HepG2 (cell line): ENCODE data around the gene RPL19. TPM values are rescaled to one million over a fixed set of nuclear protein-coding genes. Genes with fewer than 3 reads are reported as not detected.

Source experiments
- ARNT ChIP-seq: fragments of 450-650 bp; IDR thresholded peaks from 2 replicates; pipeline ENCODE4 v1.6.1; 2017
- BCL6 ChIP-seq: IDR thresholded peaks from 2 replicates; pipeline ENCODE4 v1.6.1; 2016; ENCODE audit warnings: missing genetic modification reagents, missing compliant biosample characterization
- BHLHE40 ChIP-seq: IDR thresholded peaks from 2 replicates; pipeline ENCODE4 v1.6.1; 2011; ENCODE audit warnings: low read length, improper control_type of control experiment
- DPF2 ChIP-seq: sonication (generic); formaldehyde crosslinking; IDR thresholded peaks from 2 replicates; pipeline ENCODE4 v1.4.0; 2020; ENCODE audit warnings: mild to moderate bottlenecking, low read depth, missing genetic modification reagents, borderline replicate concordance
- PCBP1 ChIP-seq: fragments of 200-400 bp; formaldehyde crosslinking; IDR thresholded peaks from 2 replicates; pipeline ENCODE4 v1.6.1; 2017; ENCODE audit warnings: mild to moderate bottlenecking, low read depth, low read length, borderline replicate concordance
- POLR2AphosphoS2 ChIP-seq: IDR thresholded peaks from 2 replicates; pipeline ENCODE4 v1.6.1; 2011; ENCODE audit warnings: low read depth, low read length, improper control_type of control experiment
- ZFP91 ChIP-seq: sonication (generic); formaldehyde crosslinking; IDR thresholded peaks from 2 replicates; pipeline ENCODE4 v1.9.0; 2022; ENCODE audit warnings: missing genetic modification reagents, mild to moderate bottlenecking, borderline replicate concordance
- ZMYM2 ChIP-seq: sonication (generic); formaldehyde crosslinking; IDR thresholded peaks from 2 replicates; pipeline ENCODE4 v1.8.0; 2022; ENCODE audit warnings: mild to moderate bottlenecking, missing genetic modification reagents
- ZNF251 ChIP-seq: sonication (generic); formaldehyde crosslinking; IDR thresholded peaks from 2 replicates; pipeline ENCODE4 v1.9.0; 2021; ENCODE audit warnings: mild to moderate bottlenecking, missing genetic modification reagents
- ZNF264 ChIP-seq: sonication (generic); formaldehyde crosslinking; IDR thresholded peaks from 2 replicates; pipeline ENCODE4 v1.4.0; 2020; ENCODE audit warnings: missing genetic modification reagents
- ZNF451 ChIP-seq: sonication (generic); formaldehyde crosslinking; IDR thresholded peaks from 2 replicates; pipeline ENCODE4 v1.5.0; 2020; ENCODE audit warnings: mild to moderate bottlenecking, missing genetic modification reagents
- ZNF557 ChIP-seq: sonication (generic); formaldehyde crosslinking; IDR thresholded peaks from 2 replicates; pipeline ENCODE4 v1.4.0; 2020; ENCODE audit warnings: missing genetic modification reagents
- ZNF7 ChIP-seq: IDR thresholded peaks from 2 replicates; pipeline ENCODE4 v1.6.1; 2016; ENCODE audit warnings: missing biosample characterization, missing genetic modification reagents
- ZNF746 ChIP-seq: sonication (generic); formaldehyde crosslinking; IDR thresholded peaks from 2 replicates; pipeline ENCODE4 v1.8.0; 2022; ENCODE audit warnings: mild to moderate bottlenecking, missing genetic modification reagents
- ZNF768 ChIP-seq: sonication (generic); formaldehyde crosslinking; IDR thresholded peaks from 2 replicates; pipeline ENCODE4 v1.4.0; 2020; ENCODE audit warnings: missing genetic modification reagents
- polyA plus RNA-seq, 8 experiments: library from polyadenylated mRNA; depleted of rRNA in 3 of 8; stranded (reverse) in 7 of 8; unstranded in 1 of 8; fragments of >200 nt; fragmentation: Illumina TruSeq in 4 of 8; extraction: Trizol in 4 of 8; gene quantifications; 2 replicates each; pipeline versions ENCODE4 v1.2.1 to v1.2.3, GENCODE V29; 2011 to 2016; ENCODE audit warnings: low read depth in 4 of 8, missing spikeins in 1 of 8, mixed read lengths in 1 of 8; ENCODE audit not compliant: insufficient read depth in 1 of 8
- total RNA-seq, 5 experiments: library from RNA; depleted of rRNA; stranded (reverse); fragments of >200 nt; fragmentation: Illumina TruSeq; extraction: Trizol; gene quantifications; 2 replicates each; pipeline ENCODE4 v1.2.3, GENCODE V29; 2016; ENCODE audit warnings: low read depth in 1 of 5
- TF ChIP-seq, protein P1 (sequence below): sonication (generic); formaldehyde crosslinking; IDR thresholded peaks from 2 replicates; pipeline ENCODE4 v1.5.1; 2020; ENCODE audit warnings: mild to moderate bottlenecking, missing genetic modification reagents, moderate library complexity
- TF ChIP-seq, protein P2 (sequence below): IDR thresholded peaks from 2 replicates; pipeline ENCODE4 v1.6.1; 2016; ENCODE audit warnings: mild to moderate bottlenecking, missing biosample characterization, missing genetic modification reagents
- TF ChIP-seq, protein P3 (sequence below): sonication (generic); formaldehyde crosslinking; IDR thresholded peaks from 2 replicates; pipeline ENCODE4 v1.4.0; 2020; ENCODE audit warnings: low read depth, mild to moderate bottlenecking, missing genetic modification reagents
- TF ChIP-seq, protein P4 (sequence below): sonication (generic); formaldehyde crosslinking; IDR thresholded peaks from 2 replicates; pipeline ENCODE4 v1.8.0; 2022; ENCODE audit warnings: mild to moderate bottlenecking, missing genetic modification reagents, borderline replicate concordance
- TF ChIP-seq, protein P5 (sequence below): sonication (generic); formaldehyde crosslinking; IDR thresholded peaks from 2 replicates; pipeline ENCODE4 v1.9.0; 2022; ENCODE audit warnings: low read depth, missing genetic modification reagents
- TF ChIP-seq, protein P6 (sequence below): sonication (generic); formaldehyde crosslinking; IDR thresholded peaks from 2 replicates; pipeline ENCODE4 v1.4.0; 2020; ENCODE audit warnings: missing genetic modification reagents, borderline replicate concordance

The RPL19 gene
- total and polyA plus RNA-seq, 2 of the 13 experiments (the other 11 are each of a cell fraction or from before 2014, with no cell fraction given): 2,522 to 2,768 TPM

- TF ChIP-seq, protein P1, sequence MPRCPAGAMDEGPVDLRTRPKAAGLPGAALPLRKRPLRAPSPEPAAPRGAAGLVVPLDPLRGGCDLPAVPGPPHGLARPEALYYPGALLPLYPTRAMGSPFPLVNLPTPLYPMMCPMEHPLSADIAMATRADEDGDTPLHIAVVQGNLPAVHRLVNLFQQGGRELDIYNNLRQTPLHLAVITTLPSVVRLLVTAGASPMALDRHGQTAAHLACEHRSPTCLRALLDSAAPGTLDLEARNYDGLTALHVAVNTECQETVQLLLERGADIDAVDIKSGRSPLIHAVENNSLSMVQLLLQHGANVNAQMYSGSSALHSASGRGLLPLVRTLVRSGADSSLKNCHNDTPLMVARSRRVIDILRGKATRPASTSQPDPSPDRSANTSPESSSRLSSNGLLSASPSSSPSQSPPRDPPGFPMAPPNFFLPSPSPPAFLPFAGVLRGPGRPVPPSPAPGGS (CRISPR knock-in tag): no peak
- TF ChIP-seq, protein P2, sequence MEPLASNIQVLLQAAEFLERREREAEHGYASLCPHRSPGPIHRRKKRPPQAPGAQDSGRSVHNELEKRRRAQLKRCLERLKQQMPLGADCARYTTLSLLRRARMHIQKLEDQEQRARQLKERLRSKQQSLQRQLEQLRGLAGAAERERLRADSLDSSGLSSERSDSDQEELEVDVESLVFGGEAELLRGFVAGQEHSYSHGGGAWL (CRISPR knock-in tag): no peak
- TF ChIP-seq, protein P3, sequence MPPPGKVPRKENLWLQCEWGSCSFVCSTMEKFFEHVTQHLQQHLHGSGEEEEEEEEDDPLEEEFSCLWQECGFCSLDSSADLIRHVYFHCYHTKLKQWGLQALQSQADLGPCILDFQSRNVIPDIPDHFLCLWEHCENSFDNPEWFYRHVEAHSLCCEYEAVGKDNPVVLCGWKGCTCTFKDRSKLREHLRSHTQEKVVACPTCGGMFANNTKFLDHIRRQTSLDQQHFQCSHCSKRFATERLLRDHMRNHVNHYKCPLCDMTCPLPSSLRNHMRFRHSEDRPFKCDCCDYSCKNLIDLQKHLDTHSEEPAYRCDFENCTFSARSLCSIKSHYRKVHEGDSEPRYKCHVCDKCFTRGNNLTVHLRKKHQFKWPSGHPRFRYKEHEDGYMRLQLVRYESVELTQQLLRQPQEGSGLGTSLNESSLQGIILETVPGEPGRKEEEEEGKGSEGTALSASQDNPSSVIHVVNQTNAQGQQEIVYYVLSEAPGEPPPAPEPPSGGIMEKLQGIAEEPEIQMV: peak; percentile 19; the same call in 1 of the 2 replicates
- TF ChIP-seq PCBP1: no peak
- TF ChIP-seq, protein P4, sequence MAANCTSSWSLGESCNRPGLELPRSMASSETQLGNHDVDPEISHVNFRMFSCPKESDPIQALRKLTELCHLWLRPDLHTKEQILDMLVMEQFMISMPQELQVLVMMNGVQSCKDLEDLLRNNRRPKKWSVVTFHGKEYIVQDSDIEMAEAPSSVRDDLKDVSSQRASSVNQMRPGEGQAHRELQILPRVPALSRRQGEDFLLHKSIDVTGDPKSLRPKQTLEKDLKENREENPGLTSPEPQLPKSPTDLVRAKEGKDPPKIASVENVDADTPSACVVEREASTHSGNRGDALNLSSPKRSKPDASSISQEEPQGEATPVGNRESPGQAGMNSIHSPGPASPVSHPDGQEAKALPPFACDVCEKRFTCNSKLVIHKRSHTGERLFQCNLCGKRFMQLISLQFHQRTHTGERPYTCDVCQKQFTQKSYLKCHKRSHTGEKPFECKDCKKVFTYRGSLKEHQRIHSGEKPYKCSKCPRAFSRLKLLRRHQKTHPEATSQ (CRISPR knock-in tag): no peak
- TF ChIP-seq ZNF451 (CRISPR knock-in tag): no peak
- TF ChIP-seq ZNF557 (CRISPR knock-in tag): no peak
- TF ChIP-seq ARNT: no peak
- 0 out of 2 replicates have a peak, but pooled peaks have one; percentile 45 for TF ChIP-seq ZNF264
- TF ChIP-seq ZNF251: no peak; the same call in 1 of the 2 replicates
- TF ChIP-seq DPF2: no peak
- no peak; the same call in 1 of the 2 replicates for TF ChIP-seq ZNF768 (CRISPR knock-in tag)
- TF ChIP-seq ZFP91 (CRISPR knock-in tag): no peak; the same call in 1 of the 2 replicates
- TF ChIP-seq ZNF7 (CRISPR knock-in tag): no peak
- TF ChIP-seq POLR2AphosphoS2: no peak
- TF ChIP-seq ZMYM2 (CRISPR knock-in tag): no peak
- TF ChIP-seq, protein P5, sequence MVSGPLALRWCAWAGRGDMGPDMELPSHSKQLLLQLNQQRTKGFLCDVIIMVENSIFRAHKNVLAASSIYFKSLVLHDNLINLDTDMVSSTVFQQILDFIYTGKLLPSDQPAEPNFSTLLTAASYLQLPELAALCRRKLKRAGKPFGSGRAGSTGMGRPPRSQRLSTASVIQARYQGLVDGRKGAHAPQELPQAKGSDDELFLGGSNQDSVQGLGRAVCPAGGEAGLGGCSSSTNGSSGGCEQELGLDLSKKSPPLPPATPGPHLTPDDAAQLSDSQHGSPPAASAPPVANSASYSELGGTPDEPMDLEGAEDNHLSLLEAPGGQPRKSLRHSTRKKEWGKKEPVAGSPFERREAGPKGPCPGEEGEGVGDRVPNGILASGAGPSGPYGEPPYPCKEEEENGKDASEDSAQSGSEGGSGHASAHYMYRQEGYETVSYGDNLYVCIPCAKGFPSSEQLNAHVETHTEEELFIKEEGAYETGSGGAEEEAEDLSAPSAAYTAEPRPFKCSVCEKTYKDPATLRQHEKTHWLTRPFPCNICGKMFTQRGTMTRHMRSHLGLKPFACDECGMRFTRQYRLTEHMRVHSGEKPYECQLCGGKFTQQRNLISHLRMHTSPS (CRISPR knock-in tag): no peak
- TF ChIP-seq BHLHE40: peak; percentile 32; the same call in 1 of the 2 replicates
- TF ChIP-seq, protein P6, sequence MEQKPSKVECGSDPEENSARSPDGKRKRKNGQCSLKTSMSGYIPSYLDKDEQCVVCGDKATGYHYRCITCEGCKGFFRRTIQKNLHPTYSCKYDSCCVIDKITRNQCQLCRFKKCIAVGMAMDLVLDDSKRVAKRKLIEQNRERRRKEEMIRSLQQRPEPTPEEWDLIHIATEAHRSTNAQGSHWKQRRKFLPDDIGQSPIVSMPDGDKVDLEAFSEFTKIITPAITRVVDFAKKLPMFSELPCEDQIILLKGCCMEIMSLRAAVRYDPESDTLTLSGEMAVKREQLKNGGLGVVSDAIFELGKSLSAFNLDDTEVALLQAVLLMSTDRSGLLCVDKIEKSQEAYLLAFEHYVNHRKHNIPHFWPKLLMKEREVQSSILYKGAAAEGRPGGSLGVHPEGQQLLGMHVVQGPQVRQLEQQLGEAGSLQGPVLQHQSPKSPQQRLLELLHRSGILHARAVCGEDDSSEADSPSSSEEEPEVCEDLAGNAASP (CRISPR knock-in tag): no peak
- TF ChIP-seq BCL6 (CRISPR knock-in tag): peak; percentile 64; the same call in 1 of the 2 replicates
- TF ChIP-seq ZNF746: no peak
Observed at GRCh38 chr17:39153599-39154051, 46.5 kb upstream of the RPL19 start (continued).
